CD8-positive, alpha-beta memory T cell (primary cell): ENCODE results near the gene MEIOB. TPM values are rescaled to one million over a fixed set of nuclear protein-coding genes. Genes with fewer than 3 reads are reported as not detected.

ENCODE experiments used
- CTCF ChIA-PET: fragments of 350-600 bp; sonication (Branson Sonifier 250); formaldehyde crosslinking; loops from one replicate; lab custom pipeline; 2021; ENCODE audit warnings: antibody characterized with exemption; lab: Charles Lee
- POLR2A ChIA-PET: fragments of 350-600 bp; sonication (Branson Sonifier 250); formaldehyde crosslinking; loops from one replicate; lab custom pipeline; 2021; ENCODE audit warnings: antibody characterized with exemption; lab: Charles Lee
- DNase-seq, 5 donors: peaks; one replicate each; pipeline versions ENCODE4 v3.0.0 to v3.0.0-alpha.2; 2020 to 2022; ENCODE audit warnings: mixed read lengths in 1 of 5
- H3K27ac ChIP-seq: one replicate; pipeline ENCODE4 v1.7.0; 2013; ENCODE audit warnings: low read depth, mild to moderate bottlenecking, low read length, moderate library complexity
- H3K27me3 ChIP-seq: 2 replicates; pipeline ENCODE4 v1.7.0; 2013; ENCODE audit warnings: low read length, mild to moderate bottlenecking; ENCODE audit not compliant: insufficient read depth, poor library complexity, severe bottlenecking
- H3K36me3 ChIP-seq: 2 replicates; pipeline ENCODE4 v1.7.0; 2013; ENCODE audit warnings: mild to moderate bottlenecking, low read length, moderate library complexity; ENCODE audit not compliant: insufficient read depth
- H3K4me1 ChIP-seq: 2 replicates; pipeline ENCODE4 v1.7.0; 2013; ENCODE audit warnings: mild to moderate bottlenecking, low read length, moderate library complexity; ENCODE audit not compliant: insufficient read depth
- H3K4me3 ChIP-seq: 2 replicates; pipeline ENCODE4 v1.7.0; 2013; ENCODE audit warnings: mild to moderate bottlenecking, low read length
- H3K9me3 ChIP-seq: 2 replicates; pipeline ENCODE4 v1.7.0; 2013; ENCODE audit warnings: mild to moderate bottlenecking, low read length
- H3K27ac Mint-ChIP-seq, 8 donors: one replicate each; pipeline ENCODE4 v1.8.0; 2020 to 2021; ENCODE audit warnings: mixed read lengths in 8 of 8, mild to moderate bottlenecking in 6 of 8, inconsistent platforms in 3 of 8, moderate library complexity in 3 of 8
- H3K27me3 Mint-ChIP-seq, 2 donors: one replicate each; pipeline ENCODE4 v1.8.0; 2020 to 2021; ENCODE audit warnings: mixed read lengths in 2 of 2, mild to moderate bottlenecking in 1 of 2, moderate library complexity in 1 of 2
- H3K36me3 Mint-ChIP-seq, 3 donors: one replicate each; pipeline ENCODE4 v1.8.0; 2020 to 2021; ENCODE audit warnings: mixed read lengths in 3 of 3, inconsistent platforms in 1 of 3, mild to moderate bottlenecking in 1 of 3
- H3K4me1 Mint-ChIP-seq, 3 donors: one replicate each; pipeline ENCODE4 v1.8.0; 2020 to 2021; ENCODE audit warnings: mixed read lengths in 3 of 3, inconsistent platforms in 1 of 3, mild to moderate bottlenecking in 1 of 3
- H3K4me3 Mint-ChIP-seq, 7 donors: one replicate each; pipeline ENCODE4 v1.8.0; 2020 to 2021; ENCODE audit warnings: mixed read lengths in 7 of 7, mild to moderate bottlenecking in 6 of 7, moderate library complexity in 4 of 7, inconsistent platforms in 2 of 7
- H3K9me3 Mint-ChIP-seq, 5 donors: one replicate each; pipeline ENCODE4 v1.8.0; 2020 to 2022; ENCODE audit warnings: mixed read lengths in 5 of 5, mild to moderate bottlenecking in 3 of 5, moderate library complexity in 2 of 5, inconsistent platforms in 1 of 5
- polyA plus RNA-seq: library from polyadenylated mRNA; unstranded; fragments of 300-500 nt; fragmentation: Illumina TruSeq; gene quantifications from one replicate; pipeline ENCODE4 v1.2.3, GENCODE V29; 2021
- total RNA-seq, 2 experiments: library from RNA; stranded (reverse); gene quantifications; one replicate each; pipeline ENCODE4 v1.2.3, GENCODE V29; 2021

The MEIOB gene
- total and polyA plus RNA-seq, 3 experiments from 2014 or later, result not detected

- Histone ChIP-seq H3K36me3 (no peaks in the 10 kb centered on the region), H3K4me1 (no peaks in the 10 kb centered on the region), H3K27me3 (peaks cover 17% of the 10 kb centered on the region), H3K4me3 (no peak overlapping the region), H3K27ac (no peak overlapping the region), H3K9me3 (no peaks in the 10 kb centered on the region)
- H3K27ac Mint-ChIP-seq, result no peak overlapping the region
- ChIA-PET CTCF (no interaction called here), POLR2A (no interaction called here)
- H3K4me1 Mint-ChIP-seq, result no peaks in the 10 kb centered on the region
- H3K4me3 Mint-ChIP-seq, result no peak overlapping the region
- no peaks in the 10 kb centered on the region for H3K9me3 Mint-ChIP-seq
- H3K27me3 Mint-ChIP-seq, result peaks cover 26 to 52% of the 10 kb centered on the region in 2 donors
- DNase-seq, result no peak
- no peaks in the 10 kb centered on the region for H3K36me3 Mint-ChIP-seq
Observed at GRCh38 chr16:1917056-1917664, 45.2 kb upstream of the MEIOB start.

GRCh38 chr16:1916640-1916990 is 44.7 kb upstream of the MEIOB start:
- Mint-ChIP-seq H3K9me3 (no peaks in the 10 kb centered on the region), H3K4me3 (no peak overlapping the region), H3K27ac (no peak overlapping the region), H3K4me1 (no peaks in the 10 kb centered on the region), H3K27me3 (peaks cover 22 to 52% of the 10 kb centered on the region in 2 donors), H3K36me3 (no peaks in the 10 kb centered on the region)
- ChIA-PET POLR2A (no interaction called here), CTCF (no interaction called here)
- H3K4me1 ChIP-seq, result no peaks in the 10 kb centered on the region
- peaks cover 17% of the 10 kb centered on the region for H3K27me3 ChIP-seq
- H3K27ac ChIP-seq, result no peak overlapping the region
- no peaks in the 10 kb centered on the region for H3K36me3 ChIP-seq
- H3K9me3 ChIP-seq, result no peaks in the 10 kb centered on the region
- DNase-seq, result no peak
- H3K4me3 ChIP-seq, result no peak overlapping the region

- H3K27ac Mint-ChIP-seq, result no peak overlapping the region
- H3K4me1 ChIP-seq, result no peaks in the 10 kb centered on the region
- H3K4me3 ChIP-seq, result no peak overlapping the region
- no peaks in the 10 kb centered on the region for H3K9me3 ChIP-seq
- ChIA-PET POLR2A (no interaction called here), CTCF (no interaction called here)
- no peaks in the 10 kb centered on the region for H3K9me3 Mint-ChIP-seq
- DNase-seq, result no peak
- no peak overlapping the region for H3K27ac ChIP-seq
- no peaks in the 10 kb centered on the region for H3K36me3 ChIP-seq
- no peaks in the 10 kb centered on the region for H3K36me3 Mint-ChIP-seq
- peaks cover 13% of the 10 kb centered on the region for H3K27me3 ChIP-seq
- no peaks in the 10 kb centered on the region for H3K4me1 Mint-ChIP-seq
- H3K4me3 Mint-ChIP-seq, result no peak overlapping the region
- H3K27me3 Mint-ChIP-seq, result peaks cover 16 to 45% of the 10 kb centered on the region in 2 donors
Observed at GRCh38 chr16:1915732-1916639, 44.0 kb upstream of the MEIOB start.

- Mint-ChIP-seq H3K4me1 (no peaks in the 10 kb centered on the region), H3K36me3 (no peaks in the 10 kb centered on the region), H3K9me3 (no peaks in the 10 kb centered on the region), H3K27ac (no peak overlapping the region), H3K4me3 (no peak overlapping the region), H3K27me3 (peaks cover 9 to 37% of the 10 kb centered on the region in 2 donors)
- H3K4me1 ChIP-seq, result no peaks in the 10 kb centered on the region
- DNase-seq, result no peak
- ChIA-PET POLR2A (no interaction called here), CTCF (no interaction called here)
- H3K27me3 ChIP-seq, result peaks cover 6% of the 10 kb centered on the region
- H3K36me3 ChIP-seq, result no peaks in the 10 kb centered on the region
- no peaks in the 10 kb centered on the region for H3K9me3 ChIP-seq
- H3K4me3 ChIP-seq, result no peak overlapping the region
- no peak overlapping the region for H3K27ac ChIP-seq
Observed at GRCh38 chr16:1914988-1915387, 43.0 kb upstream of the MEIOB start.

GRCh38 chr16:1914084-1914608 is 42.2 kb upstream of the MEIOB start:
- H3K36me3 ChIP-seq, result no peaks in the 10 kb centered on the region
- POLR2A ChIA-PET, result no interaction called here
- CTCF ChIA-PET, result no interaction called here

GRCh38 chr16:1913327-1914083 is 41.5 kb upstream of the MEIOB start:
- Mint-ChIP-seq H3K4me3 (no peak overlapping the region), H3K27me3 (peaks cover 12 to 34% of the 10 kb centered on the region in 2 donors), H3K4me1 (no peaks in the 10 kb centered on the region), H3K36me3 (no peaks in the 10 kb centered on the region), H3K27ac (no peak overlapping the region), H3K9me3 (no peaks in the 10 kb centered on the region)
- Histone ChIP-seq H3K9me3 (no peaks in the 10 kb centered on the region), H3K36me3 (no peaks in the 10 kb centered on the region), H3K4me3 (no peak overlapping the region), H3K4me1 (no peaks in the 10 kb centered on the region), H3K27me3 (no peaks in the 10 kb centered on the region), H3K27ac (no peak overlapping the region)
- POLR2A ChIA-PET, result no interaction called here
- DNase-seq, result no peak
- CTCF ChIA-PET, result no interaction called here

More at GRCh38 chr16:1914084-1914608, 42.2 kb upstream of the MEIOB start:
- H3K4me3 Mint-ChIP-seq, result no peak overlapping the region
- no peaks in the 10 kb centered on the region for H3K9me3 ChIP-seq
- no peak overlapping the region for H3K27ac ChIP-seq
- H3K36me3 Mint-ChIP-seq, result no peaks in the 10 kb centered on the region
- H3K4me1 ChIP-seq, result no peaks in the 10 kb centered on the region
- no peak overlapping the region for H3K4me3 ChIP-seq
- no peaks in the 10 kb centered on the region for H3K4me1 Mint-ChIP-seq
- H3K9me3 Mint-ChIP-seq, result no peaks in the 10 kb centered on the region
- DNase-seq, result no peak
- H3K27me3 ChIP-seq, result peaks cover 4% of the 10 kb centered on the region
- H3K27me3 Mint-ChIP-seq, result peaks cover 9 to 34% of the 10 kb centered on the region in 2 donors
- no peak overlapping the region for H3K27ac Mint-ChIP-seq

- Mint-ChIP-seq H3K4me3 (no peak overlapping the region), H3K36me3 (no peaks in the 10 kb centered on the region), H3K27me3 (peaks cover 12 to 37% of the 10 kb centered on the region in 2 donors), H3K4me1 (no peaks in the 10 kb centered on the region), H3K27ac (no peak overlapping the region), H3K9me3 (no peaks in the 10 kb centered on the region)
- DNase-seq, result no peak
- Histone ChIP-seq H3K27me3 (no peaks in the 10 kb centered on the region), H3K36me3 (no peaks in the 10 kb centered on the region), H3K4me1 (no peaks in the 10 kb centered on the region), H3K27ac (no peak overlapping the region), H3K9me3 (no peaks in the 10 kb centered on the region), H3K4me3 (no peak overlapping the region)
- POLR2A ChIA-PET, result no interaction called here
- CTCF ChIA-PET, result no interaction called here
Observed at GRCh38 chr16:1912215-1912543, 40.2 kb upstream of the MEIOB start.
